ENCODE data around the gene SORCS1. TPM values are rescaled to one million over a fixed set of nuclear protein-coding genes. Genes with fewer than 3 reads are reported as not detected.

Gene SORCS1
- total and polyA plus RNA-seq, 2 experiments from 2014 or later = 2.9 to 8.9 TPM

DNA sequence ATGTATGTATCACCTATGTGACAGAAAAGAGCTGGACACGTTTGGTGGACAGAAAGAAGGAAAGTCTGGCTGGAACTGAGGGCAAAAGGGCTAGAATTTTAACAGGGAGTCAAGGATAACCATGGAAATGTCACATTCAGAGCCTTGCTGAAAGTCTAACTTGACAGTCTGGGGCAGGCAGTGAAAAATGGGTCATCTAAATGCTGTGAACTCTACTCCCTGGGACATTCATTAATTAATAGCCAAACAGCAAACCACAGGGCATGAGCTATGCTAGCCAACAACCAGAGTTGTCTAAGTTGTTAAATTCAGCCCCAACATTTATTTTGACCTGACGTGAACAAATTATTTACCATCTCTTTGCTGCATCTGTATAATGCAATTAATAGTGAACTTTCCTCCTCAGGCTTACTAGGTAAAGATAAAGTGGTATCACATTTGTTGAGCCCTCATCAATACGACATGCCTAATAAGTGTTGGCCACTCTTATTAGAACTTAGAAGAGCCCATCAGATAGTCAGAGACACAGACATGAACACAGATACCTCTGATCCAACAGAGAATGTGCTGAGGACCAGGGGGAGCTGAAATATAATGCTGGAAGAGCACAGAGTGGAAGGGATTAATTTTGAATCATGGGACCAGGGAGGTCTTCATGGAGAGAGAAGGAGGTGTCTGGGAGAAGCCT, 109.9 kb downstream of the SORCS1 start:
- peaks cover 28% of the 10 kb centered on the region; the same call in 2 of the 3 replicates for H3K4me1 Mint-ChIP-seq
- no peak for DNase-seq (ENCODE audit: low spot score)

More for the DNA sequence above, 109.9 kb downstream of the SORCS1 start:
- Mint-ChIP-seq H3K4me3 (no peak overlapping the region), H3K27ac (no peak overlapping the region), H3K36me3 (ENCODE audit: low read depth) (no peaks in the 10 kb centered on the region), H3K9me3 (no peaks in the 10 kb centered on the region; the same call in 2 of the 3 replicates), H3K27me3 (ENCODE audit: insufficient read depth, low read depth, poor library complexity) (no peaks in the 10 kb centered on the region)
- ATAC-seq = no peak
- peaks cover 12% of the 10 kb centered on the region for H3K4me1 ChIP-seq (ENCODE audit: insufficient read depth)
- H3K36me3 ChIP-seq (ENCODE audit: insufficient read depth) = no peaks in the 10 kb centered on the region
- H3K4me3 ChIP-seq = no peak overlapping the region
- TF ChIP-seq, protein P1, sequence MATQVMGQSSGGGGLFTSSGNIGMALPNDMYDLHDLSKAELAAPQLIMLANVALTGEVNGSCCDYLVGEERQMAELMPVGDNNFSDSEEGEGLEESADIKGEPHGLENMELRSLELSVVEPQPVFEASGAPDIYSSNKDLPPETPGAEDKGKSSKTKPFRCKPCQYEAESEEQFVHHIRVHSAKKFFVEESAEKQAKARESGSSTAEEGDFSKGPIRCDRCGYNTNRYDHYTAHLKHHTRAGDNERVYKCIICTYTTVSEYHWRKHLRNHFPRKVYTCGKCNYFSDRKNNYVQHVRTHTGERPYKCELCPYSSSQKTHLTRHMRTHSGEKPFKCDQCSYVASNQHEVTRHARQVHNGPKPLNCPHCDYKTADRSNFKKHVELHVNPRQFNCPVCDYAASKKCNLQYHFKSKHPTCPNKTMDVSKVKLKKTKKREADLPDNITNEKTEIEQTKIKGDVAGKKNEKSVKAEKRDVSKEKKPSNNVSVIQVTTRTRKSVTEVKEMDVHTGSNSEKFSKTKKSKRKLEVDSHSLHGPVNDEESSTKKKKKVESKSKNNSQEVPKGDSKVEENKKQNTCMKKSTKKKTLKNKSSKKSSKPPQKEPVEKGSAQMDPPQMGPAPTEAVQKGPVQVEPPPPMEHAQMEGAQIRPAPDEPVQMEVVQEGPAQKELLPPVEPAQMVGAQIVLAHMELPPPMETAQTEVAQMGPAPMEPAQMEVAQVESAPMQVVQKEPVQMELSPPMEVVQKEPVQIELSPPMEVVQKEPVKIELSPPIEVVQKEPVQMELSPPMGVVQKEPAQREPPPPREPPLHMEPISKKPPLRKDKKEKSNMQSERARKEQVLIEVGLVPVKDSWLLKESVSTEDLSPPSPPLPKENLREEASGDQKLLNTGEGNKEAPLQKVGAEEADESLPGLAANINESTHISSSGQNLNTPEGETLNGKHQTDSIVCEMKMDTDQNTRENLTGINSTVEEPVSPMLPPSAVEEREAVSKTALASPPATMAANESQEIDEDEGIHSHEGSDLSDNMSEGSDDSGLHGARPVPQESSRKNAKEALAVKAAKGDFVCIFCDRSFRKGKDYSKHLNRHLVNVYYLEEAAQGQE (IDR thresholded peaks at IDR 0.05; ENCODE audit: unreplicated experiment) = no peak
- TF ChIP-seq EZH2 (IDR thresholded peaks at IDR 0.05; ENCODE audit: low read depth, unreplicated experiment) (no peak), NANOG (IDR thresholded peaks at IDR 0.05; ENCODE audit: borderline replicate concordance) (no peak), JUNB (IDR thresholded peaks at IDR 0.05; ENCODE audit: unreplicated experiment) (no peak), CREB1 (CRISPR knock-in tag; IDR thresholded peaks at IDR 0.05; ENCODE audit: low read depth) (no peak), POLR2AphosphoS5 (IDR thresholded peaks at IDR 0.05; ENCODE audit: low read depth) (no peak), EZH2phosphoT487 (IDR thresholded peaks at IDR 0.05; ENCODE audit: unreplicated experiment) (no peak), STAT1 (IDR thresholded peaks at IDR 0.05; ENCODE audit: unreplicated experiment) (no peak), ZNF114 (CRISPR knock-in tag; IDR thresholded peaks at IDR 0.05) (no peak), ZNF331 (CRISPR knock-in tag; IDR thresholded peaks at IDR 0.05; ENCODE audit: low read depth) (no peak)
- TF ChIP-seq, protein P2, sequence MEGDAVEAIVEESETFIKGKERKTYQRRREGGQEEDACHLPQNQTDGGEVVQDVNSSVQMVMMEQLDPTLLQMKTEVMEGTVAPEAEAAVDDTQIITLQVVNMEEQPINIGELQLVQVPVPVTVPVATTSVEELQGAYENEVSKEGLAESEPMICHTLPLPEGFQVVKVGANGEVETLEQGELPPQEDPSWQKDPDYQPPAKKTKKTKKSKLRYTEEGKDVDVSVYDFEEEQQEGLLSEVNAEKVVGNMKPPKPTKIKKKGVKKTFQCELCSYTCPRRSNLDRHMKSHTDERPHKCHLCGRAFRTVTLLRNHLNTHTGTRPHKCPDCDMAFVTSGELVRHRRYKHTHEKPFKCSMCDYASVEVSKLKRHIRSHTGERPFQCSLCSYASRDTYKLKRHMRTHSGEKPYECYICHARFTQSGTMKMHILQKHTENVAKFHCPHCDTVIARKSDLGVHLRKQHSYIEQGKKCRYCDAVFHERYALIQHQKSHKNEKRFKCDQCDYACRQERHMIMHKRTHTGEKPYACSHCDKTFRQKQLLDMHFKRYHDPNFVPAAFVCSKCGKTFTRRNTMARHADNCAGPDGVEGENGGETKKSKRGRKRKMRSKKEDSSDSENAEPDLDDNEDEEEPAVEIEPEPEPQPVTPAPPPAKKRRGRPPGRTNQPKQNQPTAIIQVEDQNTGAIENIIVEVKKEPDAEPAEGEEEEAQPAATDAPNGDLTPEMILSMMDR (conservative IDR thresholded peaks at IDR 0.05; ENCODE audit: low read depth in 2 of 2) = no peak
- TF ChIP-seq, protein P3, sequence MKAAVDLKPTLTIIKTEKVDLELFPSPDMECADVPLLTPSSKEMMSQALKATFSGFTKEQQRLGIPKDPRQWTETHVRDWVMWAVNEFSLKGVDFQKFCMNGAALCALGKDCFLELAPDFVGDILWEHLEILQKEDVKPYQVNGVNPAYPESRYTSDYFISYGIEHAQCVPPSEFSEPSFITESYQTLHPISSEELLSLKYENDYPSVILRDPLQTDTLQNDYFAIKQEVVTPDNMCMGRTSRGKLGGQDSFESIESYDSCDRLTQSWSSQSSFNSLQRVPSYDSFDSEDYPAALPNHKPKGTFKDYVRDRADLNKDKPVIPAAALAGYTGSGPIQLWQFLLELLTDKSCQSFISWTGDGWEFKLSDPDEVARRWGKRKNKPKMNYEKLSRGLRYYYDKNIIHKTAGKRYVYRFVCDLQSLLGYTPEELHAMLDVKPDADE (IDR thresholded peaks at IDR 0.05) = no peak
- TF ChIP-seq, protein P4, sequence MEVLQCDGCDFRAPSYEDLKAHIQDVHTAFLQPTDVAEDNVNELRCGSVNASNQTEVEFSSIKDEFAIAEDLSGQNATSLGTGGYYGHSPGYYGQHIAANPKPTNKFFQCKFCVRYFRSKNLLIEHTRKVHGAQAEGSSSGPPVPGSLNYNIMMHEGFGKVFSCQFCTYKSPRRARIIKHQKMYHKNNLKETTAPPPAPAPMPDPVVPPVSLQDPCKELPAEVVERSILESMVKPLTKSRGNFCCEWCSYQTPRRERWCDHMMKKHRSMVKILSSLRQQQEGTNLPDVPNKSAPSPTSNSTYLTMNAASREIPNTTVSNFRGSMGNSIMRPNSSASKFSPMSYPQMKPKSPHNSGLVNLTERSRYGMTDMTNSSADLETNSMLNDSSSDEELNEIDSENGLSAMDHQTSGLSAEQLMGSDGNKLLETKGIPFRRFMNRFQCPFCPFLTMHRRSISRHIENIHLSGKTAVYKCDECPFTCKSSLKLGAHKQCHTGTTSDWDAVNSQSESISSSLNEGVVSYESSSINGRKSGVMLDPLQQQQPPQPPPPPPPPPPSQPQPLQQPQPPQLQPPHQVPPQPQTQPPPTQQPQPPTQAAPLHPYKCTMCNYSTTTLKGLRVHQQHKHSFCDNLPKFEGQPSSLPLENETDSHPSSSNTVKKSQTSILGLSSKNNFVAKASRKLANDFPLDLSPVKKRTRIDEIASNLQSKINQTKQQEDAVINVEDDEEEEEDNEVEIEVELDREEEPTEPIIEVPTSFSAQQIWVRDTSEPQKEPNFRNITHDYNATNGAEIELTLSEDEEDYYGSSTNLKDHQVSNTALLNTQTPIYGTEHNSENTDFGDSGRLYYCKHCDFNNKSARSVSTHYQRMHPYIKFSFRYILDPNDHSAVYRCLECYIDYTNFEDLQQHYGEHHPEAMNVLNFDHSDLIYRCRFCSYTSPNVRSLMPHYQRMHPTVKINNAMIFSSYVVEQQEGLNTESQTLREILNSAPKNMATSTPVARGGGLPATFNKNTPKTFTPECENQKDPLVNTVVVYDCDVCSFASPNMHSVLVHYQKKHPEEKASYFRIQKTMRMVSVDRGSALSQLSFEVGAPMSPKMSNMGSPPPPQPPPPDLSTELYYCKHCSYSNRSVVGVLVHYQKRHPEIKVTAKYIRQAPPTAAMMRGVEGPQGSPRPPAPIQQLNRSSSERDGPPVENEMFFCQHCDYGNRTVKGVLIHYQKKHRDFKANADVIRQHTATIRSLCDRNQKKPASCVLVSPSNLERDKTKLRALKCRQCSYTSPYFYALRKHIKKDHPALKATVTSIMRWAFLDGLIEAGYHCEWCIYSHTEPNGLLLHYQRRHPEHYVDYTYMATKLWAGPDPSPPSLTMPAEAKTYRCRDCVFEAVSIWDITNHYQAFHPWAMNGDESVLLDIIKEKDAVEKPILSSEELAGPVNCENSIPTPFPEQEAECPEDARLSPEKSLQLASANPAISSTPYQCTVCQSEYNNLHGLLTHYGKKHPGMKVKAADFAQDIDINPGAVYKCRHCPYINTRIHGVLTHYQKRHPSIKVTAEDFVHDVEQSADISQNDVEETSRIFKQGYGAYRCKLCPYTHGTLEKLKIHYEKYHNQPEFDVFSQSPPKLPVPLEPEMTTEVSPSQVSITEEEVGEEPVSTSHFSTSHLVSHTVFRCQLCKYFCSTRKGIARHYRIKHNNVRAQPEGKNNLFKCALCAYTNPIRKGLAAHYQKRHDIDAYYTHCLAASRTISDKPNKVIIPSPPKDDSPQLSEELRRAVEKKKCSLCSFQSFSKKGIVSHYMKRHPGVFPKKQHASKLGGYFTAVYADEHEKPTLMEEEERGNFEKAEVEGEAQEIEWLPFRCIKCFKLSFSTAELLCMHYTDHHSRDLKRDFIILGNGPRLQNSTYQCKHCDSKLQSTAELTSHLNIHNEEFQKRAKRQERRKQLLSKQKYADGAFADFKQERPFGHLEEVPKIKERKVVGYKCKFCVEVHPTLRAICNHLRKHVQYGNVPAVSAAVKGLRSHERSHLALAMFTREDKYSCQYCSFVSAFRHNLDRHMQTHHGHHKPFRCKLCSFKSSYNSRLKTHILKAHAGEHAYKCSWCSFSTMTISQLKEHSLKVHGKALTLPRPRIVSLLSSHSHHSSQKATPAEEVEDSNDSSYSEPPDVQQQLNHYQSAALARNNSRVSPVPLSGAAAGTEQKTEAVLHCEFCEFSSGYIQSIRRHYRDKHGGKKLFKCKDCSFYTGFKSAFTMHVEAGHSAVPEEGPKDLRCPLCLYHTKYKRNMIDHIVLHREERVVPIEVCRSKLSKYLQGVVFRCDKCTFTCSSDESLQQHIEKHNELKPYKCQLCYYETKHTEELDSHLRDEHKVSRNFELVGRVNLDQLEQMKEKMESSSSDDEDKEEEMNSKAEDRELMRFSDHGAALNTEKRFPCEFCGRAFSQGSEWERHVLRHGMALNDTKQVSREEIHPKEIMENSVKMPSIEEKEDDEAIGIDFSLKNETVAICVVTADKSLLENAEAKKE (CRISPR knock-in tag; IDR thresholded peaks at IDR 0.05) = no peak
- H3F3A ChIP-seq (replicated peaks; ENCODE audit: low read depth) = no peaks in the 10 kb centered on the region
- no peak overlapping the region for H3K4me2 ChIP-seq
- H3K79me2 ChIP-seq (replicated peaks; ENCODE audit: insufficient read depth) = no peaks in the 10 kb centered on the region
- no peaks in the 10 kb centered on the region for H3K27me3 ChIP-seq (ENCODE audit: insufficient read depth)
- no peak overlapping the region for H2AFZ ChIP-seq
- no peaks in the 10 kb centered on the region for H4K20me1 ChIP-seq (replicated peaks; ENCODE audit: insufficient read depth)
- H3K9me2 ChIP-seq (ENCODE audit: insufficient read depth) = no peaks in the 10 kb centered on the region
- no peak overlapping the region for H3K27ac ChIP-seq (ENCODE audit: low read depth)

All from GM23338 (cell line).